SK-N-DZ (cell line): Measurements from ENCODE around the gene KCNN3.

Experiments
- DNase-seq: peaks from one replicate; pipeline ENCODE4 v3.0.0-alpha.2; 2015; ENCODE audit warnings: low spot score

KCNN3 gene

DNA sequence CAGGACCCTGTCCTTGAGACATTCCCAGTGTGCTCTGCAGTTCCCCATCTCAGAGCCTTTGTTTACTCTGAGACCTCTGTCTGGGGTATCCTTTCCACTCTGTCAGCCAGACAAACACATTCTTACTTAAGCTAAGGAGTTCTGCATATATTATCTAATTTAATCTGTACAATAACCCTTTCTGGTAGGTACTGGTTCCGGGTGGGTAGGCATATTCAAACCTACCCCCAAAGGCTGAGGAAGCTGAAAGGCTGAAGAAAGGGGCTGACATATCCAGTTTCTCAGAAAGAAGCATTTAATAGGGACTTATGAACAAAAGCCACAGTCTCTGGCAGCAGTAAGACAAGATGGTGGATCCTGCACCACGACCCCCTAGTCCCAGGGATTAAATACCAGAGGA is 53.1 kb downstream of the KCNN3 start:
- DNase-seq: no peak

DNA sequence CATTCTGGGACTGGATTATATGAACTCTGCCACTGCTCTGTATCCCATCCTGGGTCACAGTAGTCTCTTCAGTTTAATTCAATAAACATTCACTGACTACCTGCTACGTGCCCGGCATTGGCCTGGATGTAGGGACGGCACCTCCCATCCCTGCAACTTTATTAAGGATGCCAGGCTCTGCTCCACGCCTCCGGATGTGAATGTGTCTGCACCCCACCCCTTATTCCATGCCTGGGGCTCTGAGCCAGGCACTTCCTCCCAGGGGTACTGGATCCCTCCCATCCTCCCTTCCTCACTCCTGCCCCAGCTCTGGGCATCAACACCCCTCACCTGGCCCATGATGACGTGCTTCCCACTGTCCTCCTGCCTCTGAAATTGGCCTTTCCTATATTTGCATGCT is 53.7 kb downstream of the KCNN3 start:
- no peak for DNase-seq

DNA sequence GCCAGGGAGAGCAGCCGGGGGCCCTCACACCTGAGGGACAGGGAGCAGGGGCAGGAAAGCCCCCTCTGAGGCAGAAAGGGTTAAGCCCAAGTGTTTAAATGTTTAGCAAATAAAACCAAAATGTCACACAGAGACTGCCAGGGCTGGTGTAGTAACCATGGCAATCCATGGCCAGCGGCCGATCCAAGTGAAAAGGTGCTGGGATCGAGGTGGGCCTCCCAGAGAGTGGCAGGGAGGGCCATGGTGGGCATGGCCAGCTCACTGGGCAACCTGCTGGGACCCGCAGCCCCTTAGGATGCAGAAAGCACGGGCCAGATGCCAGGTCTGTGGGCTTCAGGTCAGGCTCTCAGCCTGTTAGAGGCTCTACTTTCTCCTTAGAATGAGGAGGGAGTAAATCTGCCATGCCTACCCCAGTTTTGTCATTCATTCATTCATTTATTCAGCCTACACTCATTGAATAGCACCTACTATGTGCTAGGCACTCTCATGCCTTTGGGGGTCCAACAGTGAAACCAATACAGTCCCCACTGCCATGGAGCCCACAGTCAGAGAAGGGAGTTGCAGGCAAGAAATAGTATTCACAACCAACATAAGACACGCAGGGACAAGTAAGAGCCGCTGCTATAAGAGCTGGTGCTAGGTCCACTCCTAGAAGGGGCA is 56.1 kb downstream of the KCNN3 start:
- no peak for DNase-seq

DNA sequence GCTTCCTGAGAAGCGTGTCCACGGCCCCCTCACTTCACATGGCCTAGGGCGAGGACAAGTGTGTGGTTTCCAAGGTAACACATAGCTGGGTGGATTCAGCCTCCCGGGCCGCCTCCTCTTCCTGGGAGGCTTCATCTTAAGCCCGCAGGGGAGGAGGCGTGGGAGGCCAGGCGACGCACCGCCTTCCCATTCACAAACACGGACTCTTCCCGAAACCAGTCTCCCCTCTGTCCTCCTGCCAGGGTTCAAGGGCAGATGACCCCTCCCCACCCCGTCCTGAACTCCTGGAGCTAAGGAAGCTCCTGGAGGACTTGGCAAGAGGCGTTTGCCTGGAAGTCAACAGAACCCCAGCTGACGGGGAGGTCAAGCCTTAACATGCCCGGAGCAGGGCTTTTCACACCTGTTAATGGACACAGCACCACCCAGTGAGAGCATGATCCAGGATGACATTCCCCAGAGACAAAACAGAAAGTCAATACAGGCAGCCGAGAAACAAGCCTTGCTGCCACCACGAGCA is 56.7 kb downstream of the KCNN3 start:
- DNase-seq: no peak

DNA sequence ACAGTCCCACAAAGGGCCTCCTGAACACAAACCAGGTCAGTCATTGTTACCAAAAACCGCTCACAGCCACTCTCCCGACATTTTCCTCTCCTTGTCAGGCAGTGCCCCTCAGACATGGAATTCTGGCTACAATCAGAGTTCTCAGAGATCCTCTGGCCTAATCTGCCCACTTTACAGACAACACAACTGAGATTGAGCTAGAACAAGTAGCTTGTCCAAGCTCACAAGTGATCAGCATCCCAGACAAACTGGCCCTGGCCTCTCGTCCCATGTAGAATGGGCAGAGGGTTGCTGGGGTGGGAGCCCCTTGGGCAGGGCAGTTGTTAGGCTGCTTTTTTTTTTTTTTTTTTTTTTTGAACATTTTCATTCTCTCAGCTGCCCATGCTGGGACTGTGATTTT is 57.2 kb downstream of the KCNN3 start:
- no peak for DNase-seq

DNA sequence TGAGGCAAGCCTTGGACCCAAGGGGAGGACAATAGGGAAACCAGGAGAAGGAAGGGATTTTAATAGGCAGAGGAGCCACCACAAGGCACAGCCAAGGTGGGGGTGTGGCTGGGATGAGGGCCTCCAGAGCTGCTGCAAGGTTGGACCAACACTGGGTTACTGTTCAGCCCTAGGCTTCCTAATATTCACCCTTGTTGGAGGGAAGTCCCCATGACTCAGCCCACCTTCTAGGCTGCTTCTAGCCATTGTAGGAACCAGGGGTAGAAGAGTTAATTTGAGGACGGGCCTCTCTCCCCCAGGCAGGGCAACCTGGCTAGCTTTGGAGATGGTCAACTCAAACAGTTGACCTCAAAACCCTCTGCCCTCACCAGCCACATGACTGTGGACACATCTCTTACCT is 59.5 kb downstream of the KCNN3 start:
- DNase-seq: no peak

DNA sequence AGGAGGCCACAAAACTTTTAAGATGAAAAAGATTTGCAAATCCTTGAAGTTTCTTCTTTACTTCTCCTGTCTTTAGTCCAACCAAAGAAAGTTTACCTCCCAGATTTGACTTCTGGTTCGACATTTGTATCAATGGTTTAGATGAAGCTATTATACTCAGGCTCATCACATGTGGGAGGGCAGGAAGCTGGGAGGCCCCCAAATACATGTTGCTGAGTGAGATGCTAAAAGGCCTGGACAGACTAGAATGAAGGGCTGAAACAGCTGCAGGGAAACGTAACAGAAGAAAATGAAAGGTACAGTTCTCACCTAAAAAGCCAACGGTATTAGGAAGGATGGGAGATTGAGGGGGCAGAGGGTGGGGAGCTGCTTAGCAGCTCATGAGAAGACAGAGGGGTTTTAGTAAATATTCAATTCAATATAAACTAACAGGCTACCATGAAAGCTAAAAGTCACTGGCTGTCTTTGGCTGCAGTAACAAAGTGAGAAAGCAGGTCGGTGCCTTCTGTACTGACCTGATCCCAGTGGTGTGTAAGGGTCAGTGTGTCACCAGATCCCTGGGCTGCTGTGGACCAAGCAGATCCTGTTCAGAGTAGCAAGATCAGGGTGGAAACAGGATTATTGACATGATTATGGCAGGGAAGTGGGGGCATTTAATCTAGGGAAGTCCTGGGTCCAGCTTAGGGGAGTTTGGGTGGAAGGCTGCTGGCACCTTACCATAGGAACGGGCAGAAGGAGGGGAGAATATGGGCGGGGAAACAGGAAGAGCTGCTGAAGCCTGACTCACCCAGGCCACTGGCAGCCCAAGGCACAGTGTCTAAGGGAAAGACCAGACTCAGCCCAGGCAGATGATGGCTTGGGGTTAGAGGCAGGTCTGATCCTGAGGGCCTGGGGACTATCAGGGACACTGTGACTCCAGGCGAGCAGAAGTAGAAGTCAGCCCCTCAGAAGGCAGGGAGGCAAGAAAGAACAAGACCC is 60.4 kb downstream of the KCNN3 start:
- DNase-seq: no peak

DNA sequence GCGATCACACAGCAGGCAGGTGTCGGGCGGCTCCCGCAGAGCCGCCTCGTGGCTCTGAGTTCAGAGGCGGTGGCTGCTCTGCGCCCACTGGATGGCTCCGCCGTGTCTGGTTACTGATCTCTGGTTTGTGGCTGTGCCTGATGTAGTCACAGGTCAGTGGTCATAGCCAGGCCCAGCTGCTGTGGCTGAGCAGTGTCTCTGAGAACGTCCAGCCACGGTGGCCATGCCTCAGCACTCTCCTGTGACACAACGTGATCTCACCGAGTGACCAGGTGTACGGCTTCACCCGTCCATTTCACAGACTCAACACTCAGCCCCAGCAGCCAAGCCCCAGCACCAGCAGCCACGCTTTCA is 61.2 kb downstream of the KCNN3 start:
- peak; percentile 50 for DNase-seq

DNA sequence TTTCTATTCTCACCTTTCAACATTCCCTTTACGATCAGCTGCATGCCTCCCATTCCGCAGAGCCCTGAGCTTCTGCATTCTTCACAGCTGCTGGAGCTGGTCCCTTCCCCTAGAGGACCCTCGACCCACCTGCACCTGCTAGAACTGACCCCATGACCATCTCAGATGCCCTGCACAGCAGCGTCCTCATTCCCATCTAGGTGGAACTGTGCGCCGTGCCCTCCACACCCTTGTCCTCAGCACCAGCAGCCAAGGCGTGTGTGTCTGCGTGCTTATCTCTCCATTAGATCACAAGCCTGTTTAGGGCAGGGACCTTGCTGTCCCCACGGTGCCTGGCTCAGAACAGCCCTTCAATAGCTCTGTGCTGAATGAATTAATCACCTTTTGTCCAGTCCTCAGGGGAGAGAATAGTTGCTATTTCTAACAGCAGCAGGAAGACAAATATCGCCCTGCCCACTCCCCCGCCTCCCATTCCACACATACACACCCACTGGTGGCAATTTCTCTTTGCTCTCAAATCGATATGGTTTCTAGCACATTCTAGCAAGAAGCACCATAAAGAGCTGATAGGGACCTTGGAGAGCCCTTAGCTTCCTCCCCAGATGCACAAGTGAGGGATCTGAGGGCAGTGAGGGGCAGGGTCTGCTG is 61.7 kb downstream of the KCNN3 start:
- peak; percentile 65 for DNase-seq

DNA sequence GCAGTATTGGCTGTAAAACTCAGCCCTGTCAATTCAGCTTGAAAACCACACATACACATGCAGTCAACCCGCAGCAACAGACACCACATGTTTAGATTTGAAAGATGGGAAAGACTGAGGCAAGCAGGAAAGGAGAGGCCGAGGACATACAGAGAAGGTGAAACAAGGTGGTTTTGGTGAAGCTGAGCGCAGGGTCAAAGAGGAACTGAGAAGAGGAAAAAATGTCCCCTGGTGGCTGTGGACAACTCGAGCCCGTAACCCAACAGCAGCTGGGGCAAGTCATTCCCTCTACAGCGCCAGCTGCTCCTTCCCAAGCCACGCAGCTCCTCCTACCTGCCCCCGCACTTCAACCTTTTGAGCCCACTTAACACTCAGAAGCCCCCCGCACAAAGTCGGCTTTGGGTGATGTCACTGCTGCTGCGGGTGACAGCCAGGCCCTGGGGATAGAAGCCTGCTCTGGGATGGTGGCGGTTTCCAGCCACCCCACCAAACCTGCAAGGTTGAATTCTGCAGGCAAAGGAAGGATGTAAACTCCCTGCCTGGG is 63.0 kb downstream of the KCNN3 start:
- no peak for DNase-seq

DNA sequence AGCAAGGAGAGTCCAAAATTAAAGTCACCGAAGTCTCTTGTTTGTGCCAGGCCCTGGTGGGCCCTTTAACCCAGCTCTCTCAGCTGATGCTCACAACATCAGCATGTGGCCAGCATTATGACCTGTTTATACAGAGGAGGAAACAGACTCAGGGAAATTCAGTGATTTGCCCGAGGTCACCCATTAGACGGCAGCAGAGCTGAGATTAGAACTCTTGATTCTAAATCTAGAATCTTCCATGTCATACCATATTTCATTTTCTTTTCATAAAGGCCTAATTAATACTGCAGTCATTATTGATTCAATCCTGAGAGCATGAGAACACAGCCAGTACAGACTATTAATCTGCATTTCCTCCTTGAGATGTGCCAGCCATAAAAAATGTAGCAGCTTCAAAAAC is 63.7 kb downstream of the KCNN3 start:
- no peak for DNase-seq

DNA sequence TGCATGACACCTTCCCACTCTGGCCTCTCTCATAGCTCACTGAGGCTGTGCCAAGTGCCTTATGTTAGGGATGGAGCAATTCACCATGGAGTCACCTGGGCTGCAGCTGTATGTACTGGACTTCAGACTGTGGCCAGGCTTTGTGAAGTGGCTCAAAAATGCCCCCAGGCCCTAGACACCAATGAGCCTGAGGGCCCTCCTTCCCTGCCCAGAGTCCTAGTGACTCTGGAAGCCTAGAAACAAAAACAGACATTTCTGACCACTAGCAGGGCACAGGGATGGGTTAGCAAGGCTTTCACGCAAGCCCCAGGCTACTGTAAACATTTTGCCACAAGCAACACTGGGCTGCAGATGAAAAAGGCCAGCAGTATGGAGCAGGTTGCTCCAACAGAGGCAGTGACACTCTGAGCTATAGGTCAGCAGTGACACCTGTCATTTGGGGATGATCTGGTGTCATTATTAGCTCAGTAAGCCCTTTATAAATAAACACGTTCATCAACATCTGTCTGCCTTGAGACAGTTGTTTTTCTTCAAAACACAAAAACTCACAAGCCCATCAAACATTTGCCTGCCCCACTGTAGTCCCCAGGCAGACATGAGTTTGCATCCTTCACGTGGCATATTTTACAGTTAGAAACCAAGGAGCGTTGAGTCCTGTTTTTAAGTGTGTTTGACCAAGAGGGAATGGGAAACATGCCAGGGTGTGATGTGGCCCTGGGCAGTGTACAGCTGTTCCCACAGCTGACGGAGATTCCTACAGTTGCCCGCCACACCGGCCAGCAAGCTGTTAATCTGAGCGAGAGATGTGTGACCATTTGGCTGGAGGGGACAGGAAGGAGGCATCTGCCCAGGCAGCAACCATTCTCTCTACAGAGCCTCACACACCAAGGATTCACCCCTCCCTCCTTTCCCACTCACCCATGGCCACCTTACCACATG is 66.8 kb downstream of the KCNN3 start:
- DNase-seq: no peak

DNA sequence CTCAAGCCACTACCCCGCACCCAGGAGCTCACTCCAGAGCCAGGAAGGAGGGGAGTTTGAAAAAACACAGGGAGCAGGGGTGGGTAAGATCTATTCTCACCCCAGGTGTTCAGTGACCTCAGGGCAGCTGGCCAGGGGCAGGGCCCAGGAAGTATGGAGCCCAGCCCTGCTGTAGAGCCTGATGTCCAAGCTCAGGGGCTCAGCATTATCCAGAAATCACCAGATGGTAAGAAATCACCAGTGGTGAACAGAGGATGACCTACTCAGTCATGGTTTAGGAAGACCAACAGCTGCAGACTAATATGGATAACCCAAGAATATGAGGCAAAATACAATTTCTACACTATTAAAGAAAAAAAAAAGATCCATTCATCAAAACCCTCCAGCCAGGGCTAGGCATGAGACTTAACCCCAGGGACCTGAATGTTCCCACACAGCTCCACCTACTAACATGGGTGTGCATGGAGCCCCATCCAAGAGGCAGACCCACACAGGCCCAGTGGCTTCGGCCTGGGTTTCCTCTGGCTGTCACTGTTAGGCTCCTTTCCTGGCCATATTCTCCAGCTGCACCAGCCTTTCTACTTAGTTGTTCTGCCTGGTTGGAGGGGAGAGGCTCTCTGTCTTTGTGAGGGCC is 67.6 kb downstream of the KCNN3 start:
- no peak for DNase-seq

DNA sequence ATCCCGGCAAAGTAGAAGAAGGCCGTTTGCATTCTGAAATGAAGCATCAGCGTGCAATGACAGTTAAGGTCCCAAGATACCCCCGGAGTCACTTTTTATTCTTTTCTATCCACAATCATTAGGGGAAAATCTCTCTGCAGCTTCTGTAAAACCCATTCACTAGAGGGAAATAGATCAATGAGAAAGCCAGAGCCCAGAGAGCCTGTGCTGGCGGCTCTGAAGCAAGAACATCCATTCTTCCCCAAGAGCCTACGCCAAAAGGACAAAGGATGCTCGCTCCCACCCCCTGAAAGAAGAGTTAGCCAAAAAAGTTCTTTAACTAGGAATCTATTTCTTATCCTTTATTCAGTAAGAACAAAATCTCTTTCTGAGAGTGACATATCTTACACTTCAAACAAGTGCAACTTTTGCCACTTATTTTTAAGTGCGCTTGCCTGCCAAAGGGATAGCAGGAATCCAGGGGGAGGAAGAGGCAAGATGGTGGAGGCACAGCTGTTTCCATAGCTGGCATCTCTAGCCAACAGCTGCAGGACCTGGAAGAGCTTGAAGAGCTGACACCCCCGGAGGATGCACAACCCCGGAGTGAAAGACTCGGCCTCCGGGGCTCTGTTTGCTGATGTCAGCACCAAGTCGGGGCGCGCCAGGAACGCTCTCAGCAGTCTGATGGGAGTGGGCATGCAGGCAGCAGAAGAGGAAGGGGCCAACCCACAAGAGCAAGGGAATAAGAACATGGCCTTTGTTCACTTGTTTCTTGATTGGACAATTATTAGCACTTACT is 68.7 kb downstream of the KCNN3 start:
- no peak for DNase-seq

DNA sequence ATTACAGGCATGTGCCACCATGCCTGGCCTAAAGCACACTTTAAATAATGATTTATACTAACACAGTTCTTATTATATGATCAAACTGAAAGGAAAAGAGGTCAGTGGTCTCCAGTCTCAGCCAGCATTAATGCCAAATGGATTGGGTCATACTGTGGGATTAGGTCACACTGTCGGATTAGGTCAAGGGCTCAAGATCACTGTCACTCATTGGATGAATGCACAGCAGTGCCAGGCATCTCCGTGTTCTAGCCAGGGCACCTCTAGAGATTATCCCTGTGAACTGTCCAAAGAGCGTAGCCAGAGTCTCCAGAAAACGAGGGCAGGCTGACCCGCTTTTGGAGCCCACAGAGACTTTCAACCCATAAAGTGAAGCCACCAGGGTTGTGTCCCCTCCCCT is 70.9 kb downstream of the KCNN3 start:
- no peak for DNase-seq

DNA sequence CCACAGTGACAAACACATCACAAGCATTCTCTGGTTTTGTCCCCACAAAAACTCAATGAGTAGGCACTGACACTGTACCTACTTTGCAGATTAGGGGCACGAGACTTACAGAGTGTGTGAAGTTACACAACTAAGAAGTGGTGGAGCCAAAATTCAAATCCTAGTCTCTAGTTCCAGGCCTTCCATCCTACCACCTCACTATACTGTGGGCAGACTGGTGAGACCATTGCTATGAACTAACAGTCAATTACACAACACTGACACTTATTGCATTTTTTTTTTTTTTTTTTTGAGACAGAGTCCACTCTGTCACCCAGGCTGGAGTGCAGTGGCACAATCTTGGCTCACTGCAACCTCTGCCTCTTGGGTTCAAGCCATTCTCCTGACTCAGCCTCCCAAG is 71.4 kb downstream of the KCNN3 start:
- no peak for DNase-seq

DNA sequence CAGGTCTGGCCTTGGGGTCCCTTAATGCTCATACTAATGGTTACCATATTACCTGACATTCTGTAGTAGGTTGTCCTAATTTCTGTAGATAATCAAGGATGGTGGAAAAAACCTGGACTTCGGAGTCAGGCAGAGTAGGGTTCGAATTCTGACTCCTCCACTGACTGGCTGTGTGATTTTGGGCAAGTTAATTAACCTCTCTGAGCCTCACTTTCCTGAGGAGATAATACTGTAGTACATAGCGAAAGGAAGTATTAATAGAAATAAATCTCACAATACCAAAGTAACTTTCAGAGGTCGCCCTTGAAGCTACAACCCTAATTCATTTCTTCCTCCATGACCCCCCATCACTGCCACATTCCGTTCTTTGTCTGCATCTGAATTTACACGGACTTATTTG is 72.9 kb downstream of the KCNN3 start:
- no peak for DNase-seq

DNA sequence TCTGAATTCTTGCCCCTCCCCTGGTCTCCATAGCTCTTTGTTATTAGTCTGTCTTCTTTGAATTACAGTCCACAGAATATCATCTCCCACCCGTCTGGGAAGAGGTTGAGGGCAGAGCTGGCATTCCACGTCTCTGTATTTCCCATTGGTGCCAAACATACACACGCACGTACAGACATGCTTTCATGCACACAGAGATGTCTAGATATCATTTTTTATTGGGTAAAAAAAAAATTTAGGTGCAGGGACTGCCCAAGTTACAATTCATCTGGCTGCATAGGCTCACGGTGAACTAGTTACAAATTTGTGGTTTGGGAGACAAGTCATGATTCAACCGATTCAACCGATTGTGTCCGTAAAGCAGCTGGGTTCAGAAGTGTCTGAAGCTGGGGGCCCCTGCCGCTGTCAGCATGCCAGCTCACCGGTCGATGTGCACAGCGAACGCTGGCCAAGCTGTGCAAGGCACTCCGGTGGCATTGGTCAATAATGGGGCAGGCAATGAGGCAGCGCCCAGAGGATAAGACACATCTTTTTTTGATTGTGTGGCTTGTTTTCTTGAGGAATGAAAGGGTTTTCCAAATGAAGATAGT is 73.7 kb downstream of the KCNN3 start:
- no peak for DNase-seq

DNA sequence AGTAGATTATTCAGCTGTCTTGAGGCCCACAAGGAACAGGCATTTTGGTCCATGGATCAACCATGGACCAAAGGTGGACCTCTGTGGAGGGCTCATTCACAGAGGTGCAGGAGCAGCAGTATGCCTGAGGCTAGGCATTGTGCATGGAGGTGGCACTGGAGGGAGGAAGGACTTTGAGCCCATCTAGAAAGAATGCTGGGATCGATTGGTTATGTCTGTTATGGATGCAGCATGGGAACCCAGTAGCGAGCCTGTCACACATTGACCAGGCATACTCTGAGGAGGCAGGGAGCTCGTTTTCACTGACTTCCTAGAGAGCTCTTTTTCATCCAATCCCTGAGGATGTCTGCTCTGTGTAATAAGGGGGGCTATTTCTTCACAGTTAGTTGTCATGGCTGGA is 75.5 kb downstream of the KCNN3 start:
- no peak for DNase-seq
